ENCODE data around the gene ISYNA1.

The ISYNA1 gene

GRCh38 chr19:18392417-18392816 lies 45.5 kb downstream of the ISYNA1 start:
- DNase-seq (ENCODE audit: low read depth), result no peak

DNA sequence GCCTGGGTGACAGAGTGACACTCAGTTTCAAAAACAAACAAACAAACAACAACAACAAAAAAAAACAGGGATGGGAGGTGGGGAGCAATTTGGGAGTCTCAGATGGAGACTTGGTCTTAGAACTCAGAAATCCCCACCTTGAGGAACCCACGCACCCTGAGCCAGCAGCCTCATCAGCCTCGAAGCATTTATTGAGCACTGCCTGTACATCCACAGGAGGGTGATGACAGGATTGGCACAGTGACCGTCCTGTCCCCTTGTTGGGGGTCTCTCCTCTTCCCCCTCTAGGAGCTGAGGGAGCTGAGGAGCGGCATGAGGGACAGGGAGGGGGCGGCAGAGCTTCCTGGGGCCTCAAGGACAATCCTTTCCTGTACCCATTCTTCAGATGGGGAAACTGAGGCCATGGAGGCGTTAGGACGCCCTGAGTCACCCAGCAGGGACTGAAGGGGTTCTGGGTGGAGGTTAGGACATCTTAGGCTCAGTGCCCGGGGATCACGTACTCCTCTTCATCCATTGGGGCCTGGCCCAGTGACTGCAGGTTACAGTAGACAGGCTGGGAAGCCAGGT lies 46.3 kb downstream of the ISYNA1 start:
- DNase-seq (ENCODE audit: low read depth), result no peak

DNA sequence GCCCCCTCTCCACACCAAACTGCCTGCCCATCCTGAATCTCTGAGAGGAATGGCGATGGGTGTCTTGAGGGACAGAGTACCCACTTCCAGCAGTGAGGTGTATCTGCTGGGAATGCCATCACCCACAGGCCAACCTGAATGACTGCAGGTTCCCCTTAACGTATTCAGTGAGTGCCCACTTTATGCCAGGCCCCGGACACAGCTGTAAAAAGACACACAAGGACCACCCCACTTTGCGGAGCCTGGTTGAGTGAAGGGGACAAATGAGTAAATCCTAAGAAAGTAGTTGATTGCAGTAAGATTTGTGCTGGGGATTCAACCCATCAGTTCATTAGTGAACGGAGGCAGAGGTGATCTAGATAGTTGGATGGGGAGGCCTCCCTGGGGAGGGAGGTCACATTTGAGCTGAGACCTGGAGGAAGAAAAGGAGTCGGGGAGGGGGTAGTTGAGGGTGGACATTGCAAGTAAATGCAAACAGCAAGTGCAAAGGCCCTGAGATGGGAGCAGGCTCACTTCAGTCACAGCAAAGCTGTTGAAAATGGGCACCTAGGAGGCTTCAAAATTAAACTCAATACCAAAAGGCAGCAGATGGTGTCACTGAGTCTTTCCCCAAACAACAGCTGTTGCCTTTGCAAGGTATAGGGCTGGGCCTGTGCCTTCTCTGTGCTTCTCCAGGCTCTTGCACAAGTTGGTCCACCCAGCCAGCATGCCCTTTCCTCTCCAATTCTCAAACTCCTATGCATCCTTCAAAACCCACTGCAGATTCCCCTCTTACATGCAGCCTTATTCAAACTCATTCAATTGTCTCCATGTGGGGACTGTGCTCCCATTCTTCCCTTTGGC lies 47.6 kb downstream of the ISYNA1 start:
- no peak for DNase-seq (ENCODE audit: low read depth)

DNA sequence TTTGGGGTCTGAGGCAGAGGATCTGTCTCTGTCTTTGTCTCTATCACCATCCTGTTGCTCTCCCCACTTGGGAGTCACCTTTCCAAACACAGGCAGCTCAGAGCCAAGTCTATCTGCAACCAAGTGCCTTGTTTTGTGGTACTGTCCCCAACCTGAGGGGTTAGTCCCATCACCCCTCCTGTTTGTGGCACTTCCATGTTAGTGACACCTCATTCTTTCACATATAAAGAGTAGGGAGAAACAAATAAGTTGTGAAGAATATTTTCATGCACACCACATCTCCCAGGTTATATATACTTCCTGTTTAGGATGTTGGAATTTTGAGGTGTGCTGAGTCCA lies 48.2 kb downstream of the ISYNA1 start:
- DNase-seq (ENCODE audit: low read depth), result no peak

- no peak for DNase-seq (ENCODE audit: low read depth)
Measured at GRCh38 chr19:18388960-18389725, 48.8 kb downstream of the ISYNA1 start.

DNA sequence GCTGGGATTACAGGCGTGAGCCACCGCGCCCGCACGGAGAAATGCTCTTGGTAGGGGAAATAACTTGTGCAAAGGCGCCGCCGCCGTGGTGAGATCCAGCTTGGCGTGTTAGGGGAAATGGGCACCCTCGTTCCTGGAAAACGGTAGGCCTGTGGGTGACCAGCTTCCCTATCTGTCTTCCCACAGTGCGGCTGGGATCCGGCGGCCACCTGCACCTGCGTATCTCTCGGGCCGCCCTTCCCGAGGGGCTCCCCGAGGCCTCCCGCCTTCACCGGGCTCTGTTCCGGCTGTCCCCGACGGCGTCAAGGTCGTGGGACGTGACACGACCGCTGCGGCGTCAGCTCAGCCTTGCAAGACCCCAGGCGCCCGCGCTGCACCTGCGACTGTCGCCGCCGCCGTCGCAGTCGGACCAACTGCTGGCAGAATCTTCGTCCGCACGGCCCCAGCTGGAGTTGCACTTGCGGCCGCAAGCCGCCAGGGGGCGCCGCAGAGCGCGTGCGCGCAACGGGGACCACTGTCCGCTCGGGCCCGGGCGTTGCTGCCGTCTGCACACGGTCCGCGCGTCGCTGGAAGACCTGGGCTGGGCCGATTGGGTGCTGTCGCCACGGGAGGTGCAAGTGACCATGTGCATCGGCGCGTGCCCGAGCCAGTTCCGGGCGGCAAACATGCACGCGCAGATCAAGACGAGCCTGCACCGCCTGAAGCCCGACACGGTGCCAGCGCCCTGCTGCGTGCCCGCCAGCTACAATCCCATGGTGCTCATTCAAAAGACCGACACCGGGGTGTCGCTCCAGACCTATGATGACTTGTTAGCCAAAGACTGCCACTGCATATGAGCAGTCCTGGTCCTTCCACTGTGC lies 49.6 kb downstream of the ISYNA1 start:
- peak; percentile 59 for DNase-seq (ENCODE audit: low read depth)

GRCh38 chr19:18386543-18387271 lies 51.2 kb downstream of the ISYNA1 start:
- no peak for DNase-seq (ENCODE audit: low read depth)

GRCh38 chr19:18385675-18386542 lies 52.0 kb downstream of the ISYNA1 start, which contains the start of gene GDF15:
GDF15 (plus strand) TSS chr19:18386158; CDS start chr19:18386190, 32 bp downstream.
- no peak for DNase-seq (ENCODE audit: low read depth)

- DNase-seq (ENCODE audit: low read depth), result no peak
Measured at GRCh38 chr19:18385359-18385674, 52.6 kb downstream of the ISYNA1 start.

DNA sequence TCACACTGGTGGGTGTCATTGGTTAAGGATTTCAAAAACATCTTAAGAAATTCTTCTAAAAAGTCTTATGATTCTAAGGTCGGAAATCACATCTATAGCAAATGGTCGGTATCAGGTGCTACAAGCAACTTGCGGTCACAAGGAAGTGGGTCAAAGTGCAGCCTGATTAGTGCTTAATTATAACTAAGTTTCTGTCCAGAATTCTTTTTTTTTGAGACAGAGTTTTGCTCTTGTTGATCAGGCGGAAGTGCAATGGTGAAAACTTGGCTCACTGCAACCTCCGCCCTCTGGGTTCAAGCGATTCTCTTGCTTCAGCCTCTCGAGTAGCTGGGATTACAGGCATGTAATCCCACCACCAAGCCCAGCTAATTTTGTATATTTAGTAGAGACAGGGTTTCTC lies 53.2 kb downstream of the ISYNA1 start:
- no peak for DNase-seq (ENCODE audit: low read depth)
